Kidney (tissue), 14 donors: Measurements from ENCODE around the gene XIRP2. TPM values are rescaled to one million over a fixed set of nuclear protein-coding genes. Genes with fewer than 3 reads are reported as not detected.

Experiments
- DNase-seq, 5 donors: peaks; one replicate each; pipeline ENCODE4 v3.0.0-alpha.2; 2013 to 2020
- FAIRE-seq: peaks from 2 replicates; lab custom pipeline; 2012; peaks lifted over from hg19 to GRCh38; lab: Jason Lieb, UNC
- H3K27ac ChIP-seq, 2 donors: one replicate each; pipeline ENCODE4 v1.7.0; 2013; ENCODE audit warnings: low read depth in 2 of 2, low read length in 2 of 2, inconsistent platforms in 1 of 2
- H3K27me3 ChIP-seq: one replicate; pipeline ENCODE4 v1.7.1; 2013; ENCODE audit warnings: low read length, inconsistent platforms; ENCODE audit not compliant: control insufficient read depth, insufficient read depth
- H3K36me3 ChIP-seq, 3 donors: one replicate each; pipeline versions ENCODE4 v1.7.0 to v1.7.1; 2013; ENCODE audit warnings: low read length in 3 of 3, control low read depth in 1 of 3, inconsistent platforms in 1 of 3; ENCODE audit not compliant: insufficient read depth in 3 of 3, control insufficient read depth in 2 of 3
- H3K4me1 ChIP-seq, 3 donors: one replicate each; pipeline versions ENCODE4 v1.7.0 to v1.7.1; 2013; ENCODE audit warnings: low read length in 3 of 3, inconsistent platforms in 1 of 3, low read depth in 1 of 3; ENCODE audit not compliant: control insufficient read depth in 2 of 3, insufficient read depth in 2 of 3
- H3K4me3 ChIP-seq, 3 donors: one replicate each; pipeline versions ENCODE4 v1.7.0 to v1.8.1; 2013; ENCODE audit warnings: low read length in 3 of 3, control low read depth in 1 of 3, inconsistent platforms in 1 of 3
- H3K9ac ChIP-seq, 3 donors: one replicate each; pipeline versions ENCODE4 v1.7.0 to v1.7.1; 2013; ENCODE audit warnings: low read length in 3 of 3, control low read depth in 1 of 3, inconsistent platforms in 1 of 3
- H3K9me3 ChIP-seq, 3 donors: one replicate each; pipeline versions ENCODE4 v1.7.0 to v1.7.1; 2013; ENCODE audit warnings: low read length in 3 of 3, control low read depth in 1 of 3, inconsistent platforms in 1 of 3; ENCODE audit not compliant: control insufficient read depth in 2 of 3, insufficient read depth in 1 of 3
- intact Hi-C: fragments of 100-400 bp; cut with DNase I; formaldehyde crosslinking; loops from one replicate; pipeline ENCODE4 v1.11.1; 2022
- polyA plus RNA-seq: library from polyadenylated mRNA; stranded (reverse); fragments of 350-450 nt; fragmentation: Illumina TruSeq; extraction: RNeasy Lipid Tissue Mini Kit (QIAGEN cat#74804); gene quantifications from one replicate; pipeline ENCODE4 v1.2.3, GENCODE V29; 2014; ENCODE audit warnings: low read depth, low replicate concordance; ENCODE audit not compliant: insufficient read depth
- total RNA-seq: library from RNA; stranded (reverse); fragmentation: NEBNext Ultra II Directional; extraction: Animal tissue kit (Norgen Biotek cat#: 25700); gene quantifications from one replicate; pipeline ENCODE4 v1.2.1, GENCODE V29; 2021
- TF ChIP-seq, protein P1 (sequence below): IDR thresholded peaks from 3 replicates; pipeline ENCODE4 v1.5.1; 2012; ENCODE audit warnings: mild to moderate bottlenecking, moderate library complexity, borderline replicate concordance; ENCODE audit not compliant: insufficient read depth; ENCODE audit errors: extremely low read depth
- donor health status: control.
- donor health status: control.
- donor health status: control.
- donor health status: control.
- donor health status: control.
- donor health status: DM: yes; HTN: yes; CAD: no.
- donor health status: Normal renal cell carcinoma (clear cell type).

Gene XIRP2
- total and polyA plus RNA-seq, 2 donors from 2014 or later = not detected

DNA sequence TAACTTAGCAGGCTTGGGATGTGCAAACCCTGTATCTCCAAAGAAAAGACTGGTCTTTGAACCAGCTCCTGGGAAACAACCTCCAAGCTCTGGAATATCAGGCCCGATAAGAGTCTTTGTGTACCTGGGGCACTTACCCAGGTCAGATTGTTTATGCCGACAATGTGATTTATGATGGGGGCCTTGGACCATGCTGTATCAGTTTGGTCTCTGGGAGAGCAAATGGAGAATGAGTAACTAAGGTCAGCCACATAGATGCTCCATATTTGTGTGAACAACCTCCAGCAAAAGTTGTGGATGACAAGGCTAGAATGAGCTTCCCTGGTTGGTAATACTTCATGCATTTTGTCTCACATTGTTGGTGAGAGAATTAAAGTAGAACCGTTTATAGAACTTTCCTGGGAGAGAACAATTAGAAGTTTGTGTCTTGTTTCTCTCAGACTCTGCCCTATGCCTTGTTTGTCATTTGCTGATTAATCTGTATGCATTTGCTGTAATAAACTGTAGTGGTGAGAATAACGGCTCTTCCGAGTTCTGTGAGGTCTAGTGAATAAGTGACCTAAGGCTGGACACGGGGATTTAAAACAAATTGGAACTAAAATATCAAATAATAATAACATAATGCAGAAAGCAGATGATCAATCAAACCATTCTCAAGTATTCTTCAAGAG lies 259.1 kb downstream of the XIRP2 start:
- Histone ChIP-seq H3K9ac (no peak overlapping the region), H3K4me1 (no peaks in the 10 kb centered on the region), H3K27ac (no peak overlapping the region), H3K27me3 (no peaks in the 10 kb centered on the region), H3K9me3 (peaks cover 0 to 6% (median 0%) of the 10 kb centered on the region in 3 donors), H3K36me3 (no peaks in the 10 kb centered on the region), H3K4me3 (no peak overlapping the region)
- TF ChIP-seq, protein P1, sequence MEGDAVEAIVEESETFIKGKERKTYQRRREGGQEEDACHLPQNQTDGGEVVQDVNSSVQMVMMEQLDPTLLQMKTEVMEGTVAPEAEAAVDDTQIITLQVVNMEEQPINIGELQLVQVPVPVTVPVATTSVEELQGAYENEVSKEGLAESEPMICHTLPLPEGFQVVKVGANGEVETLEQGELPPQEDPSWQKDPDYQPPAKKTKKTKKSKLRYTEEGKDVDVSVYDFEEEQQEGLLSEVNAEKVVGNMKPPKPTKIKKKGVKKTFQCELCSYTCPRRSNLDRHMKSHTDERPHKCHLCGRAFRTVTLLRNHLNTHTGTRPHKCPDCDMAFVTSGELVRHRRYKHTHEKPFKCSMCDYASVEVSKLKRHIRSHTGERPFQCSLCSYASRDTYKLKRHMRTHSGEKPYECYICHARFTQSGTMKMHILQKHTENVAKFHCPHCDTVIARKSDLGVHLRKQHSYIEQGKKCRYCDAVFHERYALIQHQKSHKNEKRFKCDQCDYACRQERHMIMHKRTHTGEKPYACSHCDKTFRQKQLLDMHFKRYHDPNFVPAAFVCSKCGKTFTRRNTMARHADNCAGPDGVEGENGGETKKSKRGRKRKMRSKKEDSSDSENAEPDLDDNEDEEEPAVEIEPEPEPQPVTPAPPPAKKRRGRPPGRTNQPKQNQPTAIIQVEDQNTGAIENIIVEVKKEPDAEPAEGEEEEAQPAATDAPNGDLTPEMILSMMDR = no peak
- intact Hi-C loops = no loop called here
- FAIRE-seq = no peak
- no peak for DNase-seq

DNA sequence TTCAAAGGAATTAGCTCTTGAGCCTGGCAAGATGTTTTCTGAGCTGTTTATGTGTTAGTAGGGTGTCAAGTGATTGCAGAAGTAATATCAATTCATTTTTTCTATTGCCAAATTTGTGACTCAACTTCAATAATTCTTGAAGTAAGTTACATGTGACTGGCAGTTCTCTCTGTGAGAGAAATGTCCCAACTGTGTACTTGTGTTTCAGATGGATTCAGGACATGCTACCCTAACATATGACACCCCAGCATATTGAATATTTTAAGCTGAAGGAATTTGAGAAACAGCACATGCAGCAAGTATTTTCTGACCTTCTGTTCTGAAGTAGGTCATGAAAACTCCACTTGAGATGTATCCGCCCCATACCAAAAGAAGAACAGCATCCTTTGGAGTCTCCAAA lies 263.6 kb downstream of the XIRP2 start:
- peaks cover 0 to 6% (median 0%) of the 10 kb centered on the region in 3 donors for H3K9me3 ChIP-seq
- no peak overlapping the region for H3K27ac ChIP-seq
- no peak overlapping the region for H3K4me3 ChIP-seq
- H3K4me1 ChIP-seq = no peaks in the 10 kb centered on the region
- no peaks in the 10 kb centered on the region for H3K36me3 ChIP-seq
- DNase-seq (no peak), FAIRE-seq (no peak)
- H3K27me3 ChIP-seq = no peaks in the 10 kb centered on the region
- no peak overlapping the region for H3K9ac ChIP-seq
- TF ChIP-seq, protein P1 = no peak
- intact Hi-C loops = no loop called here

DNA sequence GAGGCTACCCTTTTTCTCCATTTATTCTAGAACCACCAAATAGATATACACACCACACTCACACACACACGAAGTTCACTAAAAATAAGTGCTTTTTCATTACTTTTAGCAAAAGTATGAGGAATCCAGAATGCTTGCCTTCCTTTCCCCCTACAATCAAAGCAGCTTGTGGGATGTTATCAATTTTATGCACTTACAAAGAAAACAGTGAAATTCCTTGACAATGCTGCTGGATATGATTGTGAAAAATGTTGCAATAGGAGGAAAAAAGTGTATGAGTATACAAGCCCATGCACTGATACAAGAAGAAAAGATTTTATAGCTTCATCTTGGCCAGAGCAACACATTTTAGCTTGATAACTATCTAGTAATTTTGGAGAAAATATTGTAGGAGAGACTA lies 269.2 kb downstream of the XIRP2 start:
- H3K36me3 ChIP-seq = no peaks in the 10 kb centered on the region
- no peak overlapping the region for H3K9ac ChIP-seq
- H3K27ac ChIP-seq = no peak overlapping the region
- intact Hi-C loops = no loop called here
- DNase-seq = no peak
- TF ChIP-seq, protein P1 = no peak
- no peaks in the 10 kb centered on the region for H3K27me3 ChIP-seq
- FAIRE-seq = no peak
- H3K4me3 ChIP-seq = no peak overlapping the region
- no peaks in the 10 kb centered on the region for H3K4me1 ChIP-seq
- no peaks in the 10 kb centered on the region for H3K9me3 ChIP-seq
